ENCODE data around the gene TENM3.
A peak's percentile ranks its signal among the peaks of the same experiment; 100 is the strongest.

TENM3 gene

GRCh38 chr4:182556580-182556979 is 313.4 kb downstream of the TENM3 start:
- Histone ChIP-seq H3K36me3 (ENCODE audit: control insufficient read depth, insufficient read depth, low read length) (no peaks in the 10 kb centered on the region), H3K4me3 (ENCODE audit: low read depth, low read length) (no peak overlapping the region; the same call in 1 of the 2 replicates), H3K27ac (ENCODE audit: low read depth, low read length) (peak overlapping the region; percentile 98), H3K9me3 (ENCODE audit: control insufficient read depth, insufficient read depth, low read length) (no peaks in the 10 kb centered on the region), H3K4me1 (ENCODE audit: control insufficient read depth, insufficient read depth, low read length) (peaks cover 78% of the 10 kb centered on the region), H3K9ac (ENCODE audit: low read depth, low read length) (no peak overlapping the region), H3K27me3 (ENCODE audit: control insufficient read depth, insufficient read depth, low read length) (no peaks in the 10 kb centered on the region)

DNA sequence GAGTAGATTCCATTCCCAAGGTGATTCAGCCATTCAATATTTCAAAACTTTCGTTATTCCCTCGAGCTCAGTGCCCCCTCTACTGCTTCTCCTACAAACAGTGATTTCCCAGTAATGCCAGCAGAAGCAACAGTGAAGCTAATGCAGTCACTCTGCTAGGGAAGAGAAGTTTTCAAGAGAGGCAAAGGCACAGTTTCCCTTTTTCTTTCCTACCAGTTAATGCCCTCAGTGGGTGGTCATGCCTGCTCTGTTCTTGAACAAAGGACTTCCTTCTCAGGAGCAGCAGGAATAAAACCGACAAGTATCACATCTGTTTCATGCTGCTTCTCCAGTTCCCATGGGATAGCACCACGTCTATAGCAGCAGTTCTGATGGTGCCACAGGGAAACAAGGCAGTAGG is 317.2 kb downstream of the TENM3 start:
- H3K4me3 ChIP-seq (ENCODE audit: low read depth, low read length) = peak overlapping the region; percentile 49
- H3K9ac ChIP-seq (ENCODE audit: low read depth, low read length) = 0 out of 2 replicates have a peak overlapping the region, but pooled peaks have one; percentile 13

DNA sequence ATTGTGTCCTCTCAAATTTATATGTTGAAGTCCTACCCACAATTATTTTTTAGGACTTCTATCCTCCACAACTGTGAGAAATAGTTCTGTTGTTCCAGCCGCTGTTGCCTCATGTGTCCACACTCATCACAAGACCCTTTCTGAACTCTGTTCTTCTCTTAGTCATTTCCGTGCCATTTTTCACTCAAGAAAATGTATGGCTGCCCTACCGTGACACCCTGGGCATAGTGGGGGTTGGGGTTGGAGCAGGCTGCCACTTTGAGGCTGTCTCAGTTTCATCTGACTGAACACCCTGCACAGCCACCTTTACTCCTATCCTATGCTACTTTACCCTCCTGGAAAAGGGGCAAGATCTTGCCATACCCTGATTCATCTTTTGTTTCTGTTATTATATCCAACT is 319.1 kb downstream of the TENM3 start:
- Histone ChIP-seq H3K27me3 (ENCODE audit: control insufficient read depth, insufficient read depth, low read length) (no peaks in the 10 kb centered on the region), H3K4me1 (ENCODE audit: control insufficient read depth, insufficient read depth, low read length) (peaks cover 67% of the 10 kb centered on the region), H3K36me3 (ENCODE audit: control insufficient read depth, insufficient read depth, low read length) (no peaks in the 10 kb centered on the region), H3K9me3 (ENCODE audit: control insufficient read depth, insufficient read depth, low read length) (no peaks in the 10 kb centered on the region), H3K4me3 (ENCODE audit: low read depth, low read length) (no peak overlapping the region), H3K27ac (ENCODE audit: low read depth, low read length) (no peak overlapping the region), H3K9ac (ENCODE audit: low read depth, low read length) (no peak overlapping the region)

More for the DNA sequence above, 317.2 kb downstream of the TENM3 start:
- Histone ChIP-seq H3K27ac (ENCODE audit: low read depth, low read length) (peak overlapping the region; percentile 89), H3K9me3 (ENCODE audit: control insufficient read depth, insufficient read depth, low read length) (no peaks in the 10 kb centered on the region), H3K4me1 (ENCODE audit: control insufficient read depth, insufficient read depth, low read length) (peaks cover 67% of the 10 kb centered on the region), H3K36me3 (ENCODE audit: control insufficient read depth, insufficient read depth, low read length) (no peaks in the 10 kb centered on the region), H3K27me3 (ENCODE audit: control insufficient read depth, insufficient read depth, low read length) (no peaks in the 10 kb centered on the region)

DNA sequence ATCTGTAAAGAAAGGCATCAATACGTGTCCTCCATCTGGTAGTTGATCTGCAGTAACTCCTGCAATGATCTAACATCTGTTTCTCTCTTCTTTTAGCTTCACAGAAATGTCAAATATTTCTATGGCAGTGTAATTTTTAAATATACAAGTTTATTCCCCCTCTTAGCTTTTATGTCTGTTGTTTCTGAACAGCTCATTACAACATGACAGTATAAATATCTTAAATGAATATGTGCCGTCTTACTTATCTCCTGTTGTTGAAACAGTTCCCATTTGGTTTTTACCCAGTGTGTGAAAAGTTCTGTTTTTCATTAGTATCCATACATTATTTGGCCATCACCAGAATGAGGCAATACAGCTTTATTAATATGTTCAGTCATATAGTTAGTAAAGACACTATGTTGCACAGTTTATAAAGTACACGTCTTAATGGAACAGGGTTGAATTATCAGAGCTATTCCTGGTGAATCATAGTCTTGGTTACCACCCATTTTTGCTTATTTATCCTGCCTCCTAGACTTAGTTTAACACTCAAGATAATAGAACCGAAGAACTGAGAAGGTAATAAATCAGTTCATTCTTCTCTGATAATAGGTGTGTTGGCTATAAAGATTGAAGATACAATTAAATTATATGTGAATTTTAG is 321.6 kb downstream of the TENM3 start:
- Histone ChIP-seq H3K36me3 (ENCODE audit: control insufficient read depth, insufficient read depth, low read length) (no peaks in the 10 kb centered on the region), H3K9me3 (ENCODE audit: control insufficient read depth, insufficient read depth, low read length) (no peaks in the 10 kb centered on the region), H3K27me3 (ENCODE audit: control insufficient read depth, insufficient read depth, low read length) (no peaks in the 10 kb centered on the region), H3K27ac (ENCODE audit: low read depth, low read length) (no peak overlapping the region), H3K9ac (ENCODE audit: low read depth, low read length) (no peak overlapping the region), H3K4me3 (ENCODE audit: low read depth, low read length) (no peak overlapping the region), H3K4me1 (ENCODE audit: control insufficient read depth, insufficient read depth, low read length) (peaks cover 43% of the 10 kb centered on the region)

DNA sequence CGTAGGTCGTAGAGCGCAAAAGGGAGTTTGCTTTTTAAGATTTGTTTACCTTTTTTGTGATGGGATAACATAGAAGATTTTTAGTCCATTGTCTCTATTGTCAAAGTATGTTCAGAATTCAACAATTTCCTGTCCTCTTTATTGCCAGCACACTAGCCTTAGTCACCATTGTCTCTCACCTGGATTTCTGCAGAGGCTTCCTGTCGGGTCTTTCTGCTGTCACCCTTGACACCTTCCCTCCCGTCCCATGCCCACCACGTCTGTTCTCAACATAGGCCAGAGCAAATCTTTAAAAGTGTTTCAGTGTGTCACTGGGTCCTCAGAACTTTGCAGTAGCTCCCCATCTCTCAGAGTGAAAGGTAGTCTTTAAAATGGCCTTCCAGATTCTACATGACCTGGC is 323.9 kb downstream of the TENM3 start:
- no peak overlapping the region for H3K9ac ChIP-seq (ENCODE audit: low read depth, low read length)
- H3K9me3 ChIP-seq (ENCODE audit: control insufficient read depth, insufficient read depth, low read length) = no peaks in the 10 kb centered on the region
- H3K4me3 ChIP-seq (ENCODE audit: low read depth, low read length) = no peak overlapping the region
- no peaks in the 10 kb centered on the region for H3K36me3 ChIP-seq (ENCODE audit: control insufficient read depth, insufficient read depth, low read length)
- H3K4me1 ChIP-seq (ENCODE audit: control insufficient read depth, insufficient read depth, low read length) = peaks cover 24% of the 10 kb centered on the region
- H3K27me3 ChIP-seq (ENCODE audit: control insufficient read depth, insufficient read depth, low read length) = no peaks in the 10 kb centered on the region
- no peak overlapping the region for H3K27ac ChIP-seq (ENCODE audit: low read depth, low read length)

DNA sequence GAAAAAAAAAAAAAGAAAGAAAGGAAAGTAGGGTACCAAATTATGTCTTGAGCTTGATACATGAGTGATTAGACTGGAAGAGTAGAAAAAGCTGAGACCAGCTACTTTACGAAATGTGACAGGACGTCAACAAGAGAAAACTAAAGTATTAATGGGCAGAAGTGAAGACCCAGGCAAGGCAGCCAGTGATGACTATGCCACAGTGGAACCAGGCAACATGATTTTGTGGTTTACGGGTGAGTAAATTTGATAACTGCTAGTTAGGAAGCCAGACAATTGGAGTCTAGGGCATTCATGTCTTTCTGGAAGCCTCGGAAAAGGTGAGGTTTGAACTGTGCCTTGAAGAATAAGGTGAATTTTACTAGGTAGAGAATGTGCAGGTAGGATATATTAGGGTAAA is 326.4 kb downstream of the TENM3 start:
- Histone ChIP-seq H3K9ac (ENCODE audit: low read depth, low read length) (no peak overlapping the region), H3K27me3 (ENCODE audit: control insufficient read depth, insufficient read depth, low read length) (no peaks in the 10 kb centered on the region), H3K9me3 (ENCODE audit: control insufficient read depth, insufficient read depth, low read length) (no peaks in the 10 kb centered on the region), H3K4me1 (ENCODE audit: control insufficient read depth, insufficient read depth, low read length) (peaks cover 28% of the 10 kb centered on the region), H3K36me3 (ENCODE audit: control insufficient read depth, insufficient read depth, low read length) (no peaks in the 10 kb centered on the region), H3K4me3 (ENCODE audit: low read depth, low read length) (no peak overlapping the region), H3K27ac (ENCODE audit: low read depth, low read length) (no peak overlapping the region)

DNA sequence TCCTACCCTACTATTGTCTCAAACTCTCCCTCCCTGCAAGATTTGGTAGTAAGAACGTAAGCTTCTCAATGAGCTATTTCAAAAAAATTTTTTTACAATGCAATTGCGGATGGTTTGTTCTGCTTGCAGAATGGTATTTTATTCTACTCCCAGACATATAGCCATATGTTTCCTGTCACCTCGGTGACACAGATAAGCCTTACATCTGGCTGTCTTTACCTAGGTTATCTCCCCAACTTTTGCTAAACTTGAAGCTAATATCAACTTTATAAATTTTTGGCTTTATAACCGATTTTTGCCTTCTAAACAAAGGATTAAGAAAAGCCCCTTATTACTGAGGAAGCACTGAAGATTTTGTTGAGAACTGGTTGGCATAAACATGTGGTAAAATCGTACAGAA is 331.5 kb downstream of the TENM3 start:
- Histone ChIP-seq H3K4me3 (ENCODE audit: low read depth, low read length) (no peak overlapping the region), H3K4me1 (ENCODE audit: control insufficient read depth, insufficient read depth, low read length) (peaks cover 31% of the 10 kb centered on the region), H3K9me3 (ENCODE audit: control insufficient read depth, insufficient read depth, low read length) (no peaks in the 10 kb centered on the region), H3K36me3 (ENCODE audit: control insufficient read depth, insufficient read depth, low read length) (no peaks in the 10 kb centered on the region), H3K27me3 (ENCODE audit: control insufficient read depth, insufficient read depth, low read length) (no peaks in the 10 kb centered on the region), H3K9ac (ENCODE audit: low read depth, low read length) (no peak overlapping the region), H3K27ac (ENCODE audit: low read depth, low read length) (no peak overlapping the region)

DNA sequence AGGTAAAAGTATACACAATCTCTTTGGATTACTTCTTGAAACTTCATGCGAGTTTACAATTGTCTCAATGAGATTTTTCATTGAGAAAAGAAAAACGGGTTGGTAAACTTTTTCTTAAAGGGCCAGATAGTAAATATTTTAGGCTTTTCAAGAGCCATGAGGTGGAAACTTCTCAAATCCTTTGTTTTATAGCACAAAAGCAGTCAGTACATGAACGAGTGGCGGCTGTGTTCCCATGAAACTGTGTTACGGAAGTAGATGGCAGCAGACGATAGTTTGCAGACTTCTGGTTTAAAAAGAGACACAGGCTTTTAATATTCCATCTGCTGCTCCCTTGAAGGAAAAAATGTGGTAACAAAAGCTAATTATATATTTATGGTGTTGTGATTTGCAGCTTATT is 332.0 kb downstream of the TENM3 start:
- no peaks in the 10 kb centered on the region for H3K9me3 ChIP-seq (ENCODE audit: control insufficient read depth, insufficient read depth, low read length)
- no peaks in the 10 kb centered on the region for H3K27me3 ChIP-seq (ENCODE audit: control insufficient read depth, insufficient read depth, low read length)
- no peak overlapping the region for H3K4me3 ChIP-seq (ENCODE audit: low read depth, low read length)
- H3K36me3 ChIP-seq (ENCODE audit: control insufficient read depth, insufficient read depth, low read length) = no peaks in the 10 kb centered on the region
- no peak overlapping the region for H3K27ac ChIP-seq (ENCODE audit: low read depth, low read length)
- H3K9ac ChIP-seq (ENCODE audit: low read depth, low read length) = no peak overlapping the region
- H3K4me1 ChIP-seq (ENCODE audit: control insufficient read depth, insufficient read depth, low read length) = peaks cover 31% of the 10 kb centered on the region

DNA sequence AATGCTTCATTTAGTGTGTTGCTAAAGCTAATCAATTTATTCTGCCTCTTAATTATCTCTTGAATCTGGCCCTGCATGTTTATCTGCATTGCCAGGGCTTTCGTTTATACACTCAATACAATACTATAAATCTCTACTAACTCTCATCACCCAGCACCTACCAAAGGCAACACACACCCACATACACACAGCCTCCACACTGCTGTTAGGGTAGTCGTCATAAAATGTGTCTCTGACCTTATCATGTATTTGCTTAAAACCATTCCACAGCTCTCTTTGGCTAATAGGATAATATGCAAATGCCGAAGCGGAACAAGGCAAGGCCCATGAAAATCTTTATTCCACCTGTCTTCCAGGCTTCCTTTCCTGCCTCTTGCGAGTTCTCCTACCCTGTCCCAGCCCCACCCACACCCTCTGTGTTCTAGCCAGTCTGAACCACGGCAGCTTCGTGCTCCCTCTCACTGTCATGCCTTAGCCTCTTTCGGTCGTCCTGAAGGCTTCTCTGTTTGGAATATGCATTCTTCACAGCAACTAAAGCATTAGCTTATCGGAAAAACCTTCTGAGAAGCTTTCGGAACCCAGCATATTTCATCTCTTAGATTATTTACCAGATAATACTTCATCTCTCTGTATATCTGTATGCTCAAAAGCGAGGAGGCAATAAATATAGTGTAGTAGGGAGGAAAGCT is 333.5 kb downstream of the TENM3 start:
- no peaks in the 10 kb centered on the region for H3K9me3 ChIP-seq (ENCODE audit: control insufficient read depth, insufficient read depth, low read length)
- no peak overlapping the region for H3K4me3 ChIP-seq (ENCODE audit: low read depth, low read length)
- H3K9ac ChIP-seq (ENCODE audit: low read depth, low read length) = no peak overlapping the region
- no peaks in the 10 kb centered on the region for H3K36me3 ChIP-seq (ENCODE audit: control insufficient read depth, insufficient read depth, low read length)
- H3K27ac ChIP-seq (ENCODE audit: low read depth, low read length) = no peak overlapping the region
- H3K27me3 ChIP-seq (ENCODE audit: control insufficient read depth, insufficient read depth, low read length) = no peaks in the 10 kb centered on the region
- peaks cover 31% of the 10 kb centered on the region for H3K4me1 ChIP-seq (ENCODE audit: control insufficient read depth, insufficient read depth, low read length)

DNA sequence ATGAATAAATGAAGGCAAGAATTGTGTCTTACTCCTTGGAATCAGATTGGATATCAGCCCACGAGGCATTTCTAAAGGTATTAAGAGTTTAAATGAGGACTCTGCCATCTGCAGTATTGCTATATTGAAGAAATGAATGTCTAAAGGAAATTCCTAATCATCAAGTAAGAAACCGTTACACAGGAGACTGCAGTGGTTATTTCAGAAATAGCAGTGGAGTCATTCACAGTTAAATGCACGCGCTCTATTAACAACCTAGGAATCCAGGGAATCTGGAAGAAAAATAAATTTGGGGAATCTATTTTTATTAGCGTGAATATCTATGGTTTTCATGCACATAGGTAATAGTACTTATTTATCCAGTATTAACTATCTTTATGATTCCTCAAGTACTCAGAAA is 334.2 kb downstream of the TENM3 start:
- Histone ChIP-seq H3K9me3 (ENCODE audit: control insufficient read depth, insufficient read depth, low read length) (no peaks in the 10 kb centered on the region), H3K27ac (ENCODE audit: low read depth, low read length) (no peak overlapping the region), H3K36me3 (ENCODE audit: control insufficient read depth, insufficient read depth, low read length) (no peaks in the 10 kb centered on the region), H3K27me3 (ENCODE audit: control insufficient read depth, insufficient read depth, low read length) (no peaks in the 10 kb centered on the region), H3K9ac (ENCODE audit: low read depth, low read length) (no peak overlapping the region), H3K4me1 (ENCODE audit: control insufficient read depth, insufficient read depth, low read length) (peaks cover 28% of the 10 kb centered on the region), H3K4me3 (ENCODE audit: low read depth, low read length) (no peak overlapping the region)

DNA sequence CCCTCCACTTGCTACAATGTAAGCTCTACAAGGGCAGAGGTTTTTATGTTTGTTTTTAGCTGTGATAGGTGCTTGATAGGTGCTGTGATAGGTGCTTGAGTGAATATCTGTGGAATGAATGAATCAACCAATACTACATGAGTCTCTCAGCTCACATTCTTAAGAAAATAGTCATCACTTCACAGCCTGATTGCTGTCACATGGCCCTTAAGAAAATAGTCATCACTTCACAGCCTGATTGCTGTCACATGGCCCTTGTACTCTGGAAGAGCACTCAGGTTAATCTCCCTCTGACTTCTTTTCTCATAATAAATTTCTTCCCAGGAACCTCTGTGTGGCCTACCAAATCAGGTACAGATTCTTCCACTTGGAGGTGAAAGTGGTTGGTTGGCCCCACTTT is 335.2 kb downstream of the TENM3 start:
- no peaks in the 10 kb centered on the region for H3K27me3 ChIP-seq (ENCODE audit: control insufficient read depth, insufficient read depth, low read length)

More for the DNA sequence above, 335.2 kb downstream of the TENM3 start:
- Histone ChIP-seq H3K27ac (ENCODE audit: low read depth, low read length) (peak overlapping the region; percentile 68), H3K9ac (ENCODE audit: low read depth, low read length) (no peak overlapping the region), H3K4me1 (ENCODE audit: control insufficient read depth, insufficient read depth, low read length) (peaks cover 28% of the 10 kb centered on the region), H3K9me3 (ENCODE audit: control insufficient read depth, insufficient read depth, low read length) (no peaks in the 10 kb centered on the region), H3K36me3 (ENCODE audit: control insufficient read depth, insufficient read depth, low read length) (no peaks in the 10 kb centered on the region), H3K4me3 (ENCODE audit: low read depth, low read length) (no peak overlapping the region)
